ENCODE data around the gene OPCML. TPM values are rescaled to one million over a fixed set of nuclear protein-coding genes. Genes with fewer than 3 reads are reported as not detected.

Gene OPCML
- total and polyA plus RNA-seq, 2 experiments from 2014 or later, result 1.2 to 4.4 TPM

GRCh38 chr11:132541794-132542193, 990.5 kb downstream of the OPCML start:
- no peak for ATAC-seq
- no peaks in the 10 kb centered on the region for H3K36me3 ChIP-seq (ENCODE audit: insufficient read depth)
- H3K27ac Mint-ChIP-seq, result no peak overlapping the region

More at GRCh38 chr11:132541794-132542193, 990.5 kb downstream of the OPCML start:
- TF ChIP-seq JUNB (IDR thresholded peaks at IDR 0.05; ENCODE audit: unreplicated experiment), result no peak
- no peak for TF ChIP-seq EZH2 (IDR thresholded peaks at IDR 0.05; ENCODE audit: low read depth, unreplicated experiment)
- no peak for TF ChIP-seq STAT1 (IDR thresholded peaks at IDR 0.05; ENCODE audit: unreplicated experiment)
- no peak for TF ChIP-seq ZNF462 (CRISPR knock-in tag; IDR thresholded peaks at IDR 0.05)
- TF ChIP-seq POLR2AphosphoS5 (IDR thresholded peaks at IDR 0.05; ENCODE audit: low read depth), result no peak
- no peak for TF ChIP-seq NANOG (IDR thresholded peaks at IDR 0.05; ENCODE audit: borderline replicate concordance)
- TF ChIP-seq ZNF114 (CRISPR knock-in tag; IDR thresholded peaks at IDR 0.05), result no peak
- H2AFZ ChIP-seq, result no peak overlapping the region
- no peaks in the 10 kb centered on the region for H3K4me1 ChIP-seq (ENCODE audit: insufficient read depth)
- no peaks in the 10 kb centered on the region for H3K27me3 ChIP-seq (ENCODE audit: insufficient read depth)
- peaks cover 13% of the 10 kb centered on the region for H3K9me2 ChIP-seq (ENCODE audit: insufficient read depth)
- H3K4me3 Mint-ChIP-seq, result no peak overlapping the region
- peaks cover 2% of the 10 kb centered on the region for H3K27me3 Mint-ChIP-seq (ENCODE audit: insufficient read depth, low read depth, poor library complexity)
- no peak for DNase-seq (ENCODE audit: low spot score)
- no peaks in the 10 kb centered on the region; the same call in 1 of the 2 replicates for H4K20me1 ChIP-seq (replicated peaks; ENCODE audit: insufficient read depth)
- no peaks in the 10 kb centered on the region for H3K79me2 ChIP-seq (replicated peaks; ENCODE audit: insufficient read depth)
- no peaks in the 10 kb centered on the region for H3K4me1 Mint-ChIP-seq
- H3K36me3 Mint-ChIP-seq (ENCODE audit: low read depth), result no peaks in the 10 kb centered on the region
- no peak overlapping the region for H3K4me2 ChIP-seq
- no peaks in the 10 kb centered on the region for H3F3A ChIP-seq (replicated peaks; ENCODE audit: low read depth)
- no peak overlapping the region for H3K4me3 ChIP-seq
- no peak overlapping the region for H3K27ac ChIP-seq (ENCODE audit: low read depth)
- H3K9me3 Mint-ChIP-seq, result no peaks in the 10 kb centered on the region

All from GM23338 (cell line).